GM12801 (cell line): ENCODE measurements around the gene ICAM3.

Experiments used
- CTCF ChIP-seq: IDR thresholded peaks from one replicate; pipeline ENCODE4 v1.5.1; 2011; ENCODE audit warnings: control low read depth; ENCODE audit not compliant: insufficient read length; ENCODE audit errors: extremely low read depth

The ICAM3 gene

GRCh38 chr19:10293637-10294367 is 45.6 kb downstream of the ICAM3 start:
- TF ChIP-seq CTCF, result no peak

GRCh38 chr19:10292789-10293636 is 46.4 kb downstream of the ICAM3 start:
- TF ChIP-seq CTCF, result no peak

GRCh38 chr19:10292206-10292788 is 47.1 kb downstream of the ICAM3 start:
- no peak for TF ChIP-seq CTCF

- no peak for TF ChIP-seq CTCF
Measured at GRCh38 chr19:10291554-10292205, 47.7 kb downstream of the ICAM3 start.

- TF ChIP-seq CTCF, result no peak
Measured at GRCh38 chr19:10290876-10291553, 48.4 kb downstream of the ICAM3 start.

- TF ChIP-seq CTCF, result no peak
Measured at GRCh38 chr19:10290357-10290875, 49.0 kb downstream of the ICAM3 start.
